K562 (cell line): ENCODE measurements around the gene MAPK4. TPM values are rescaled to one million over a fixed set of nuclear protein-coding genes. Genes with fewer than 3 reads are reported as not detected.

Experiments
- ATAC-seq: fragments of 200-7000 bp; cut with Tn5 transposase; 3 replicates; pipeline ENCODE4 v1.9.1; 2020; ENCODE audit warnings: moderate library complexity
- BruUV-seq: library from RNA; stranded (reverse); fragments of 400-500 nt; replicated peaks from 2 replicates; lab custom pipeline; 2021; lab: Mats Ljungman, UMichigan
- CTCF ChIA-PET: fragments of 300-600 bp; formaldehyde crosslinking; extraction: SDS; loops from one replicate; lab custom pipeline; 2021; ENCODE audit warnings: low intra/inter-chr PET ratio; lab: Yijun Ruan, JAX
- POLR2A ChIA-PET: fragments of 300-600, 350-650 bp; sonication (Branson Sonifier 250); formaldehyde crosslinking; extraction: SDS; loops from one replicate; lab custom pipeline; 2021; ENCODE audit warnings: antibody characterized with exemption, inconsistent platforms; lab: Yijun Ruan, JAX
- DNase-seq, 4 experiments: peaks; one replicate each; pipeline versions ENCODE4 v3.0.0 to v3.0.0-alpha.2; 2011 to 2018; ENCODE audit warnings: low spot score in 3 of 4, mixed read lengths in 3 of 4; ENCODE audit errors: extremely low read depth in 1 of 4
- FAIRE-seq: peaks from 2 replicates; lab custom pipeline; 2011; peaks lifted over from hg19 to GRCh38; lab: Jason Lieb, UNC
- H2AFZ ChIP-seq: 2 replicates; pipeline ENCODE4 v1.6.0; 2011; ENCODE audit warnings: low read depth, low read length, control low read depth, inconsistent platforms
- H3K27ac ChIP-seq: fragments of 200-600 bp; 3 replicates; pipeline ENCODE4 v1.8.0; 2011; ENCODE audit warnings: low read depth, mild to moderate bottlenecking, control low read depth, inconsistent platforms, low read length, moderate library complexity, mixed read lengths; ENCODE audit errors: extremely low read depth
- H3K27me3 ChIP-seq, 2 experiments: fragments of 300-600 bp in 1 of 2; 2 replicates in 1 of 2; 3 replicates in 1 of 2; pipeline versions ENCODE4 v1.6.0 to v1.8.0; 2011; ENCODE audit warnings: inconsistent platforms in 2 of 2, low read length in 2 of 2, mild to moderate bottlenecking in 1 of 2, mixed read lengths in 1 of 2, moderate library complexity in 1 of 2; ENCODE audit not compliant: control insufficient read depth in 2 of 2, insufficient read depth in 2 of 2
- H3K36me3 ChIP-seq: fragments of 300-600 bp; 3 replicates; pipeline ENCODE4 v1.8.0; 2011; ENCODE audit warnings: mild to moderate bottlenecking, low read length, inconsistent platforms; ENCODE audit not compliant: control insufficient read depth, insufficient read depth
- H3K4me1 ChIP-seq, 2 experiments: fragments of 200-600 bp in 1 of 2; replicated peaks in 1 of 2; 2 replicates in 1 of 2; 3 replicates in 1 of 2; pipeline versions ENCODE4 v1.5.1 to v1.8.0; 2011; ENCODE audit warnings: inconsistent platforms in 2 of 2, low read length in 2 of 2, mild to moderate bottlenecking in 1 of 2, mixed read lengths in 1 of 2, moderate library complexity in 1 of 2; ENCODE audit not compliant: control insufficient read depth in 2 of 2, insufficient read depth in 2 of 2
- H3K4me2 ChIP-seq: 2 replicates; pipeline ENCODE4 v1.6.1; 2011; ENCODE audit warnings: low read length, control low read depth, inconsistent platforms, mixed read lengths; ENCODE audit not compliant: insufficient read depth
- H3K4me3 ChIP-seq: fragments of 200-600 bp; sonication (generic), shearing (Covaris generic); 2 replicates; pipeline ENCODE4 v1.5.1; 2016; ENCODE audit warnings: control low read depth, inconsistent platforms
- H3K79me2 ChIP-seq: fragments of 200-600 bp; 3 replicates; pipeline ENCODE4 v1.8.0; 2011; ENCODE audit warnings: low read length, inconsistent platforms; ENCODE audit not compliant: control insufficient read depth, insufficient read depth
- H3K9ac ChIP-seq, 2 experiments: 2 replicates each; pipeline versions ENCODE4 v1.6.0 to v1.6.1; 2011; ENCODE audit warnings: low read depth in 2 of 2, low read length in 2 of 2, control low read depth in 1 of 2, inconsistent platforms in 1 of 2, mild to moderate bottlenecking in 1 of 2, mixed read lengths in 1 of 2; ENCODE audit not compliant: insufficient read depth in 1 of 2
- H3K9me1 ChIP-seq: one replicate; pipeline ENCODE4 v1.6.0; 2011; ENCODE audit warnings: inconsistent platforms, mild to moderate bottlenecking, low read length, moderate library complexity; ENCODE audit not compliant: control insufficient read depth, insufficient read depth
- H3K9me3 ChIP-seq: replicated peaks from 2 replicates; pipeline ENCODE4 v1.5.1; 2011; ENCODE audit warnings: low read depth, low read length, inconsistent platforms; ENCODE audit not compliant: control insufficient read depth, insufficient read depth
- H4K20me1 ChIP-seq: replicated peaks from 2 replicates; pipeline ENCODE4 v1.6.1; 2011; ENCODE audit warnings: low read length, inconsistent platforms, mixed read lengths; ENCODE audit not compliant: control insufficient read depth, insufficient read depth
- CCNT2 ChIP-seq: IDR thresholded peaks from 2 replicates; pipeline ENCODE4 v1.6.1; 2011; ENCODE audit warnings: borderline replicate concordance, low read depth, mild to moderate bottlenecking, moderate library complexity, mixed read lengths, low read length; ENCODE audit not compliant: insufficient read length; ENCODE audit errors: extremely low read depth
- DMBX1 ChIP-seq: fragments of 250-450 bp; sonication (Bioruptor Pico); IDR thresholded peaks from 2 replicates; pipeline ENCODE4 v1.8.0; 2022; ENCODE audit warnings: inconsistent platforms, mild to moderate bottlenecking, moderate library complexity, borderline replicate concordance
- ELF1 ChIP-seq: fragments of 200-800 bp; sonication (Bioruptor generic); IDR thresholded peaks from 2 replicates; pipeline ENCODE4 v1.6.1; 2016; ENCODE audit warnings: missing genetic modification characterization, missing compliant biosample characterization
- ESRRA ChIP-seq: fragments of 450-650 bp; IDR thresholded peaks from 2 replicates; pipeline ENCODE4 v1.6.1; 2014; ENCODE audit warnings: low read depth, mild to moderate bottlenecking, moderate library complexity, borderline replicate concordance
- GATAD2B ChIP-seq: fragments of 450-650 bp; IDR thresholded peaks from 2 replicates; pipeline ENCODE4 v1.6.1; 2017; ENCODE audit warnings: mild to moderate bottlenecking, borderline replicate concordance
- NFRKB ChIP-seq: fragments of 450-650 bp; IDR thresholded peaks from 2 replicates; pipeline ENCODE4 v1.6.1; 2016; ENCODE audit warnings: low read depth
- SMARCA4 ChIP-seq: fragments of 450-650 bp; IDR thresholded peaks from 2 replicates; pipeline ENCODE4 v1.6.1; 2016
- SMARCE1 ChIP-seq: fragments of 450-650 bp; IDR thresholded peaks from 2 replicates; pipeline ENCODE4 v1.7.1; 2016; ENCODE audit warnings: mild to moderate bottlenecking
- SRSF7 ChIP-seq: fragments of 200-400 bp; formaldehyde crosslinking; optimal IDR thresholded peaks from 2 replicates; pipeline ENCODE3; 2017; ENCODE audit warnings: mild to moderate bottlenecking, low read depth, low read length
- SUPT5H ChIP-seq: fragments of 450-650 bp; IDR thresholded peaks from 2 replicates; pipeline ENCODE4 v1.6.1; 2016
- TEAD4 ChIP-seq, 2 experiments: sonication (generic) in 1 of 2; formaldehyde crosslinking in 1 of 2; IDR thresholded peaks; 2 replicates each; pipeline versions ENCODE4 v1.6.1 to v1.8.0; 2012 to 2022; ENCODE audit warnings: borderline replicate concordance in 1 of 2, inconsistent platforms in 1 of 2, low read length in 1 of 2, mild to moderate bottlenecking in 1 of 2, missing genetic modification reagents in 1 of 2
- YBX1 ChIP-seq: fragments of 450-650 bp; IDR thresholded peaks from 2 replicates; pipeline ENCODE4 v1.7.1; 2016; ENCODE audit warnings: mild to moderate bottlenecking
- ZNF695 ChIP-seq: fragments of 450-650 bp; formaldehyde crosslinking; IDR thresholded peaks from 2 replicates; pipeline ENCODE4 v1.4.0; 2020; ENCODE audit warnings: mild to moderate bottlenecking, moderate library complexity
- WGBS: fragments of 100-300 bp; shearing (Covaris generic); methylation state at CpG from one replicate; pipeline ENCODE4 v1.1.6; 2016; ENCODE audit warnings: low coverage, mixed read lengths; ENCODE audit not compliant: insufficient coverage; ENCODE audit errors: missing lambda C conversion rate; 5-methylcytosine and 5-hydroxymethylcytosine counted together
- in situ Hi-C: fragments of 300-500 bp; cut with MboI; formaldehyde crosslinking; loops from 4 replicates; pipeline ENCODE4 v1.15.0; 2018; ENCODE audit warnings: inconsistent platforms, mixed read lengths
- intact Hi-C: fragments of 100-400 bp; cut with micrococcal nuclease; formaldehyde crosslinking; loops from 2 replicates; pipeline ENCODE4 v1.14.2; 2022
- polyA plus RNA-seq, 8 experiments: library from polyadenylated mRNA; depleted of rRNA in 4 of 8; stranded (reverse) in 5 of 8; unstranded in 3 of 8; fragments of >200 nt; fragmentation: Nextera tagmentation in 2 of 8; fragmentation: Illumina TruSeq in 1 of 8; extraction: Ambion mirVana in 2 of 8; extraction: Trizol in 1 of 8; gene quantifications; 2 replicates each; pipeline versions ENCODE4 v1.2.1 to v1.2.3, GENCODE V29; 2011 to 2014; ENCODE audit warnings: inconsistent platforms in 1 of 8, missing spikeins in 1 of 8
- total RNA-seq, 7 experiments: library from RNA; depleted of rRNA in 6 of 7; stranded (reverse); fragments of >200 nt in 6 of 7; fragmentation: Illumina TruSeq in 2 of 7; extraction: Trizol in 2 of 7; gene quantifications; 2 replicates each; pipeline versions ENCODE4 v1.2.1 to v1.2.3, GENCODE V29; 2011 to 2021; ENCODE audit warnings: low replicate concordance in 1 of 7
- TF ChIP-seq, protein P1 (sequence below), 2 experiments: IDR thresholded peaks; 2 replicates each; pipeline ENCODE4 v1.6.1; 2012; ENCODE audit warnings: improper control_type of control experiment in 2 of 2, low read depth in 2 of 2, low read length in 2 of 2, borderline replicate concordance in 1 of 2
- TF ChIP-seq, protein P2 (sequence below): fragments of 250-450 bp; sonication (Bioruptor Pico); IDR thresholded peaks from 2 replicates; pipeline ENCODE4 v1.8.0; 2022; ENCODE audit warnings: moderate library complexity, mild to moderate bottlenecking, inconsistent platforms
- TF ChIP-seq, protein P3 (sequence below): sonication (generic); formaldehyde crosslinking; IDR thresholded peaks from 2 replicates; pipeline ENCODE4 v1.8.0; 2023; ENCODE audit warnings: mild to moderate bottlenecking, missing genetic modification reagents

The MAPK4 gene
- total and polyA plus RNA-seq, 9 of the 15 experiments (the other 6 are each of a cell fraction or from before 2014, with no cell fraction given) = not detected

GRCh38 chr18:50707855-50708469 lies 148.1 kb downstream of the MAPK4 start:
- WGBS = 3% methylated on average over 7 of the region's 7 CpGs
- H3K36me3 ChIP-seq = no peaks in the 10 kb centered on the region
- no peaks in the 10 kb centered on the region for H3K79me2 ChIP-seq
- no peak for DNase-seq
- no peak for ATAC-seq
- H4K20me1 ChIP-seq = no peaks in the 10 kb centered on the region
- H3K4me1 ChIP-seq = no peaks in the 10 kb centered on the region
- POLR2A ChIA-PET = interaction anchor here (0.7 kb wide), 1 partner anchor 139 kb away, joined by 3 read pairs; no protein-coding TSS in a partner anchor
- FAIRE-seq = no peak
- H2AFZ ChIP-seq = no peak overlapping the region
- H3K4me2 ChIP-seq = no peak overlapping the region
- no peaks in the 10 kb centered on the region for H3K9me3 ChIP-seq
- CTCF ChIA-PET = no interaction called here
- intact Hi-C loops (no loop called here), in situ Hi-C loops (no loop called here)
- no TSS peak for BruUV-seq
- no peak overlapping the region for H3K27ac ChIP-seq
- H3K9ac ChIP-seq = no peak overlapping the region
- no peaks in the 10 kb centered on the region for H3K9me1 ChIP-seq
- H3K27me3 ChIP-seq = 0 out of 5 replicates have a peak, but pooled peaks cover 0 to 4% of the 10 kb centered on the region in 2 experiments
- H3K4me3 ChIP-seq = no peak overlapping the region
- no peak for TF ChIP-seq YBX1
- TF ChIP-seq DMBX1 (CRISPR knock-in tag) = no peak
- no peak for TF ChIP-seq SRSF7
- no peak for TF ChIP-seq ZNF695 (CRISPR knock-in tag)
- TF ChIP-seq SMARCE1 = no peak
- no peak for TF ChIP-seq TEAD4 (IDR thresholded peaks at IDR 0.05; ENCODE audit: low read length)
- TF ChIP-seq TEAD4 (CRISPR knock-in tag; IDR thresholded peaks at IDR 0.05; ENCODE audit: borderline replicate concordance) = no peak
- no peak for TF ChIP-seq ELF1
- no peak for TF ChIP-seq ESRRA
- no peak for TF ChIP-seq SUPT5H
- TF ChIP-seq, protein P1, sequence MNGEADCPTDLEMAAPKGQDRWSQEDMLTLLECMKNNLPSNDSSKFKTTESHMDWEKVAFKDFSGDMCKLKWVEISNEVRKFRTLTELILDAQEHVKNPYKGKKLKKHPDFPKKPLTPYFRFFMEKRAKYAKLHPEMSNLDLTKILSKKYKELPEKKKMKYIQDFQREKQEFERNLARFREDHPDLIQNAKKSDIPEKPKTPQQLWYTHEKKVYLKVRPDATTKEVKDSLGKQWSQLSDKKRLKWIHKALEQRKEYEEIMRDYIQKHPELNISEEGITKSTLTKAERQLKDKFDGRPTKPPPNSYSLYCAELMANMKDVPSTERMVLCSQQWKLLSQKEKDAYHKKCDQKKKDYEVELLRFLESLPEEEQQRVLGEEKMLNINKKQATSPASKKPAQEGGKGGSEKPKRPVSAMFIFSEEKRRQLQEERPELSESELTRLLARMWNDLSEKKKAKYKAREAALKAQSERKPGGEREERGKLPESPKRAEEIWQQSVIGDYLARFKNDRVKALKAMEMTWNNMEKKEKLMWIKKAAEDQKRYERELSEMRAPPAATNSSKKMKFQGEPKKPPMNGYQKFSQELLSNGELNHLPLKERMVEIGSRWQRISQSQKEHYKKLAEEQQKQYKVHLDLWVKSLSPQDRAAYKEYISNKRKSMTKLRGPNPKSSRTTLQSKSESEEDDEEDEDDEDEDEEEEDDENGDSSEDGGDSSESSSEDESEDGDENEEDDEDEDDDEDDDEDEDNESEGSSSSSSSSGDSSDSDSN (IDR thresholded peaks at IDR 0.05; ENCODE audit: borderline replicate concordance in 1 of 2, low read depth in 2 of 2, low read length in 2 of 2) = no peak
- TF ChIP-seq CCNT2 = no peak
- TF ChIP-seq, protein P2, sequence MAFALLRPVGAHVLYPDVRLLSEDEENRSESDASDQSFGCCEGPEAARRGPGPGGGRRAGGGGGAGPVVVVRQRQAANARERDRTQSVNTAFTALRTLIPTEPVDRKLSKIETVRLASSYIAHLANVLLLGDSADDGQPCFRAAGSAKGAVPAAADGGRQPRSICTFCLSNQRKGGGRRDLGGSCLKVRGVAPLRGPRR (CRISPR knock-in tag) = no peak
- TF ChIP-seq, protein P3, sequence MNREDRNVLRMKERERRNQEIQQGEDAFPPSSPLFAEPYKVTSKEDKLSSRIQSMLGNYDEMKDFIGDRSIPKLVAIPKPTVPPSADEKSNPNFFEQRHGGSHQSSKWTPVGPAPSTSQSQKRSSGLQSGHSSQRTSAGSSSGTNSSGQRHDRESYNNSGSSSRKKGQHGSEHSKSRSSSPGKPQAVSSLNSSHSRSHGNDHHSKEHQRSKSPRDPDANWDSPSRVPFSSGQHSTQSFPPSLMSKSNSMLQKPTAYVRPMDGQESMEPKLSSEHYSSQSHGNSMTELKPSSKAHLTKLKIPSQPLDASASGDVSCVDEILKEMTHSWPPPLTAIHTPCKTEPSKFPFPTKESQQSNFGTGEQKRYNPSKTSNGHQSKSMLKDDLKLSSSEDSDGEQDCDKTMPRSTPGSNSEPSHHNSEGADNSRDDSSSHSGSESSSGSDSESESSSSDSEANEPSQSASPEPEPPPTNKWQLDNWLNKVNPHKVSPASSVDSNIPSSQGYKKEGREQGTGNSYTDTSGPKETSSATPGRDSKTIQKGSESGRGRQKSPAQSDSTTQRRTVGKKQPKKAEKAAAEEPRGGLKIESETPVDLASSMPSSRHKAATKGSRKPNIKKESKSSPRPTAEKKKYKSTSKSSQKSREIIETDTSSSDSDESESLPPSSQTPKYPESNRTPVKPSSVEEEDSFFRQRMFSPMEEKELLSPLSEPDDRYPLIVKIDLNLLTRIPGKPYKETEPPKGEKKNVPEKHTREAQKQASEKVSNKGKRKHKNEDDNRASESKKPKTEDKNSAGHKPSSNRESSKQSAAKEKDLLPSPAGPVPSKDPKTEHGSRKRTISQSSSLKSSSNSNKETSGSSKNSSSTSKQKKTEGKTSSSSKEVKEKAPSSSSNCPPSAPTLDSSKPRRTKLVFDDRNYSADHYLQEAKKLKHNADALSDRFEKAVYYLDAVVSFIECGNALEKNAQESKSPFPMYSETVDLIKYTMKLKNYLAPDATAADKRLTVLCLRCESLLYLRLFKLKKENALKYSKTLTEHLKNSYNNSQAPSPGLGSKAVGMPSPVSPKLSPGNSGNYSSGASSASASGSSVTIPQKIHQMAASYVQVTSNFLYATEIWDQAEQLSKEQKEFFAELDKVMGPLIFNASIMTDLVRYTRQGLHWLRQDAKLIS (CRISPR knock-in tag) = no peak
- TF ChIP-seq GATAD2B = no peak
- TF ChIP-seq SMARCA4 = no peak
- no peak for TF ChIP-seq NFRKB
